ENCODE measurements around the gene ZFYVE28. TPM values are rescaled to one million over a fixed set of nuclear protein-coding genes. Genes with fewer than 3 reads are reported as not detected.

Gene ZFYVE28
- total RNA-seq, 1 experiment from 2014 or later, result 19.2 TPM

- ATAC-seq, result no peak
- H4K20me1 ChIP-seq (ENCODE audit: insufficient read depth), result no peaks in the 10 kb centered on the region
- no TSS peak for BruUV-seq (replicated peaks)
- H3K79me2 ChIP-seq (ENCODE audit: insufficient read depth, low read length), result 0 out of 2 replicates have a peak, but pooled peaks cover 4% of the 10 kb centered on the region
- H3K9me3 ChIP-seq (ENCODE audit: control insufficient read depth in 1 of 2, insufficient read depth in 1 of 2, low read depth in 1 of 2, low read length in 2 of 2), result no peaks in the 10 kb centered on the region
- ChIA-PET POLR2A (no interaction called here), CTCF (no interaction called here), RAD21 (ENCODE audit: low non-redundant PET in 1 of 2, low total read pairs in 2 of 2, uncharacterized antibody in 2 of 2, unreplicated experiment in 2 of 2) (no interaction called here)
- intact Hi-C loops (cut with micrococcal nuclease), result no loop called here
- DNase-seq (ENCODE audit: low read depth, low spot score), result no peak
- H2AFZ ChIP-seq (ENCODE audit: low read depth, low read length, poor library complexity, severe bottlenecking), result no peak overlapping the region
- TF ChIP-seq SRF (IDR thresholded peaks at IDR 0.05; ENCODE audit: low read depth) (no peak), RAD21 (IDR thresholded peaks at IDR 0.05; ENCODE audit: low read depth) (no peak), JUND (IDR thresholded peaks at IDR 0.05) (no peak), TCF7L2 (IDR thresholded peaks at IDR 0.05; ENCODE audit: borderline replicate concordance, extremely low read depth, insufficient read depth, insufficient read length) (no peak), SP1 (IDR thresholded peaks at IDR 0.05; ENCODE audit: low read depth) (no peak), EZH2 (IDR thresholded peaks at IDR 0.05) (no peak), POLR2A (IDR thresholded peaks at IDR 0.05; ENCODE audit: borderline replicate concordance, extremely low read depth, insufficient read depth, insufficient read length) (no peak)
- H3K36me3 ChIP-seq (ENCODE audit: control insufficient read depth in 1 of 2, insufficient read depth in 2 of 2, low read length in 2 of 2), result no peaks in the 10 kb centered on the region
- no peak overlapping the region for H3K4me3 ChIP-seq (replicated peaks in 1 of 2; ENCODE audit: low read depth in 1 of 2, low read length in 2 of 2)
- H3K4me2 ChIP-seq (ENCODE audit: low read length), result no peak overlapping the region
- H3K4me1 ChIP-seq (ENCODE audit: control insufficient read depth in 1 of 2, insufficient read depth in 2 of 2, low read length in 2 of 2), result no peaks in the 10 kb centered on the region
- H3K9me2 ChIP-seq (ENCODE audit: insufficient read depth), result no peaks in the 10 kb centered on the region
- H3K27ac ChIP-seq (ENCODE audit: low read depth, low read length), result no peak overlapping the region
- no peak overlapping the region for H3K9ac ChIP-seq (ENCODE audit: low read length)
- H3K27me3 ChIP-seq (ENCODE audit: insufficient read depth, low read length), result no peaks in the 10 kb centered on the region
Observed at GRCh38 chr4:2390146-2390545, 28.3 kb downstream of the ZFYVE28 start.

DNA sequence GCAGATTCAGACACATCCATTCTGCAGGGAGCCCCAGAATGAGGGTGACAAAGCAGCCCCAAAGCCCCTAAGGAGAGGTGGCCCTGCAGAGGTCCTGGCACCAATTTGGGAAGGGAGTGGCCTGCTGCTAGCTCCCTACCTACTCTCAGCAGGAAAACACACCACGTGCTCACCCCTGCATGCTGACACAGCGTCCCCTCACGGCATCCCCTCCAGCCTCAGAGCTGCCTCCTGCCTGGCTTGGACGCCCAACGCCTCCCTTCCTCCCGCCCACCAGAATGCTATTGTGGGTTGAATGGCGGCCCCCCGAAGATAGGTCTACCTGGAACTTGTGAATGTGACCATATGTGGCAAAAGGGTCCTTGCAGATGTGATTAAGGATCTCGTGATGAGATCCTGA is 28.8 kb downstream of the ZFYVE28 start:
- H3K27me3 ChIP-seq (ENCODE audit: insufficient read depth, low read length), result no peaks in the 10 kb centered on the region
- ATAC-seq (no peak), DNase-seq (ENCODE audit: low read depth, low spot score) (no peak)
- no TSS peak for BruUV-seq (replicated peaks)
- no peak overlapping the region for H3K27ac ChIP-seq (ENCODE audit: low read depth, low read length)
- H3K79me2 ChIP-seq (ENCODE audit: insufficient read depth, low read length), result 0 out of 2 replicates have a peak, but pooled peaks cover 2% of the 10 kb centered on the region
- CTCF ChIA-PET, result no interaction called here
- POLR2A ChIA-PET, result no interaction called here
- H3K4me3 ChIP-seq (replicated peaks in 1 of 2; ENCODE audit: low read depth in 1 of 2, low read length in 2 of 2), result no peak overlapping the region
- H3K9me3 ChIP-seq (ENCODE audit: control insufficient read depth in 1 of 2, insufficient read depth in 1 of 2, low read depth in 1 of 2, low read length in 2 of 2), result no peaks in the 10 kb centered on the region
- H3K4me1 ChIP-seq (ENCODE audit: control insufficient read depth in 1 of 2, insufficient read depth in 2 of 2, low read length in 2 of 2), result no peaks in the 10 kb centered on the region
- H3K9ac ChIP-seq (ENCODE audit: low read length), result no peak overlapping the region
- no peaks in the 10 kb centered on the region for H3K9me2 ChIP-seq (ENCODE audit: insufficient read depth)
- RAD21 ChIA-PET (ENCODE audit: low non-redundant PET in 1 of 2, low total read pairs in 2 of 2, uncharacterized antibody in 2 of 2, unreplicated experiment in 2 of 2), result no interaction called here
- no peaks in the 10 kb centered on the region for H3K36me3 ChIP-seq (ENCODE audit: control insufficient read depth in 1 of 2, insufficient read depth in 2 of 2, low read length in 2 of 2)
- intact Hi-C loops (cut with micrococcal nuclease), result no loop called here
- no peaks in the 10 kb centered on the region for H4K20me1 ChIP-seq (ENCODE audit: insufficient read depth)
- H3K4me2 ChIP-seq (ENCODE audit: low read length), result no peak overlapping the region
- no peak overlapping the region for H2AFZ ChIP-seq (ENCODE audit: low read depth, low read length, poor library complexity, severe bottlenecking)
- no peak for TF ChIP-seq TCF7L2 (IDR thresholded peaks at IDR 0.05; ENCODE audit: borderline replicate concordance, extremely low read depth, insufficient read depth, insufficient read length)
- TF ChIP-seq, protein P1, sequence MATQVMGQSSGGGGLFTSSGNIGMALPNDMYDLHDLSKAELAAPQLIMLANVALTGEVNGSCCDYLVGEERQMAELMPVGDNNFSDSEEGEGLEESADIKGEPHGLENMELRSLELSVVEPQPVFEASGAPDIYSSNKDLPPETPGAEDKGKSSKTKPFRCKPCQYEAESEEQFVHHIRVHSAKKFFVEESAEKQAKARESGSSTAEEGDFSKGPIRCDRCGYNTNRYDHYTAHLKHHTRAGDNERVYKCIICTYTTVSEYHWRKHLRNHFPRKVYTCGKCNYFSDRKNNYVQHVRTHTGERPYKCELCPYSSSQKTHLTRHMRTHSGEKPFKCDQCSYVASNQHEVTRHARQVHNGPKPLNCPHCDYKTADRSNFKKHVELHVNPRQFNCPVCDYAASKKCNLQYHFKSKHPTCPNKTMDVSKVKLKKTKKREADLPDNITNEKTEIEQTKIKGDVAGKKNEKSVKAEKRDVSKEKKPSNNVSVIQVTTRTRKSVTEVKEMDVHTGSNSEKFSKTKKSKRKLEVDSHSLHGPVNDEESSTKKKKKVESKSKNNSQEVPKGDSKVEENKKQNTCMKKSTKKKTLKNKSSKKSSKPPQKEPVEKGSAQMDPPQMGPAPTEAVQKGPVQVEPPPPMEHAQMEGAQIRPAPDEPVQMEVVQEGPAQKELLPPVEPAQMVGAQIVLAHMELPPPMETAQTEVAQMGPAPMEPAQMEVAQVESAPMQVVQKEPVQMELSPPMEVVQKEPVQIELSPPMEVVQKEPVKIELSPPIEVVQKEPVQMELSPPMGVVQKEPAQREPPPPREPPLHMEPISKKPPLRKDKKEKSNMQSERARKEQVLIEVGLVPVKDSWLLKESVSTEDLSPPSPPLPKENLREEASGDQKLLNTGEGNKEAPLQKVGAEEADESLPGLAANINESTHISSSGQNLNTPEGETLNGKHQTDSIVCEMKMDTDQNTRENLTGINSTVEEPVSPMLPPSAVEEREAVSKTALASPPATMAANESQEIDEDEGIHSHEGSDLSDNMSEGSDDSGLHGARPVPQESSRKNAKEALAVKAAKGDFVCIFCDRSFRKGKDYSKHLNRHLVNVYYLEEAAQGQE (IDR thresholded peaks at IDR 0.05; ENCODE audit: low read depth), result no peak
- TF ChIP-seq, protein P2, sequence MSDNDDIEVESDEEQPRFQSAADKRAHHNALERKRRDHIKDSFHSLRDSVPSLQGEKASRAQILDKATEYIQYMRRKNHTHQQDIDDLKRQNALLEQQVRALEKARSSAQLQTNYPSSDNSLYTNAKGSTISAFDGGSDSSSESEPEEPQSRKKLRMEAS (IDR thresholded peaks at IDR 0.05), result no peak
- no peak for TF ChIP-seq FOSL1 (IDR thresholded peaks at IDR 0.05; ENCODE audit: low read depth)
- no peak for TF ChIP-seq RAD21 (IDR thresholded peaks at IDR 0.05; ENCODE audit: low read depth)
- no peak for TF ChIP-seq ZFX (IDR thresholded peaks at IDR 0.05)
- TF ChIP-seq ZBTB33 (IDR thresholded peaks at IDR 0.05; ENCODE audit: extremely low read depth, insufficient replicate concordance, low read length), result no peak
- no peak for TF ChIP-seq EZH2 (IDR thresholded peaks at IDR 0.05)
- TF ChIP-seq SP1 (IDR thresholded peaks at IDR 0.05; ENCODE audit: low read depth), result no peak
- no peak for TF ChIP-seq POLR2AphosphoS5 (IDR thresholded peaks at IDR 0.05; ENCODE audit: low read depth, low read length)
- TF ChIP-seq JUND (IDR thresholded peaks at IDR 0.05), result no peak
- no peak for TF ChIP-seq ELF1 (IDR thresholded peaks at IDR 0.05; ENCODE audit: borderline replicate concordance, low read depth)
- TF ChIP-seq EZH2phosphoT487 (IDR thresholded peaks at IDR 0.05; ENCODE audit: borderline replicate concordance), result no peak
- TF ChIP-seq CBX3 (IDR thresholded peaks at IDR 0.05; ENCODE audit: low read depth), result no peak

Measured in HCT116 (cell line).